ENCODE results near the gene ANKS6. TPM values are rescaled to one million over a fixed set of nuclear protein-coding genes. Genes with fewer than 3 reads are reported as not detected.

Gene ANKS6
- total RNA-seq, 4 donors from 2014 or later, result 18.3 to 35.9 (median 29.3) TPM

- TF ChIP-seq POLR2AphosphoS5 (IDR thresholded peaks at IDR 0.05) (no peak), POLR2A (IDR thresholded peaks at IDR 0.05) (no peak), CTCF (IDR thresholded peaks at IDR 0.05) (no peak), EP300 (IDR thresholded peaks at IDR 0.05; ENCODE audit: low read depth) (no peak)
- DNase-seq, result no peak
- Histone ChIP-seq H3K4me1 (no peaks in the 10 kb centered on the region), H3K4me3 (no peak overlapping the region), H3K9me3 (no peaks in the 10 kb centered on the region), H3K27ac (no peak overlapping the region), H3K36me3 (peaks cover 0 to 11% (median 0%) of the 10 kb centered on the region in 4 donors), H3K27me3 (no peaks in the 10 kb centered on the region)
- intact Hi-C loops (cut with DNase I; ENCODE audit: low total_unique reads), result no loop called here
- in situ Hi-C loops (cut with MboI; ENCODE audit: low pct_ligation_motif_present in 1 of 4, low pct_unique_long_range_greater_than_20kb in 1 of 4, low sequenced_read_pairs in 3 of 4), result no loop called here
- WGBS, 2 donors (ENCODE audit: low coverage in 1 of 2), result 71 to 93% methylated on average over 1 of the region's 1 CpG
Observed at GRCh38 chr9:98765256-98765655, 31.1 kb downstream of the ANKS6 start.

GRCh38 chr9:98763986-98764745 is 32.2 kb downstream of the ANKS6 start:
- no peaks in the 10 kb centered on the region for H3K27me3 ChIP-seq
- H3K27ac ChIP-seq, result no peak overlapping the region
- H3K4me3 ChIP-seq, result no peak overlapping the region
- H3K36me3 ChIP-seq, result peaks cover 0 to 11% (median 4%) of the 10 kb centered on the region in 4 donors
- intact Hi-C loops (cut with DNase I; ENCODE audit: low total_unique reads) (no loop called here), in situ Hi-C loops (cut with MboI; ENCODE audit: low pct_ligation_motif_present in 1 of 4, low pct_unique_long_range_greater_than_20kb in 1 of 4, low sequenced_read_pairs in 3 of 4) (no loop called here)
- H3K4me1 ChIP-seq, result no peaks in the 10 kb centered on the region
- no peak for DNase-seq
- TF ChIP-seq POLR2A (IDR thresholded peaks at IDR 0.05), result no peak
- TF ChIP-seq CTCF (IDR thresholded peaks at IDR 0.05), result no peak
- no peak for TF ChIP-seq POLR2AphosphoS5 (IDR thresholded peaks at IDR 0.05)
- TF ChIP-seq EP300 (IDR thresholded peaks at IDR 0.05; ENCODE audit: low read depth), result no peak
- WGBS, 2 donors (ENCODE audit: low coverage in 1 of 2), result 92 to 93% methylated on average over 3 of the region's 3 CpGs
- no peaks in the 10 kb centered on the region for H3K9me3 ChIP-seq

- Histone ChIP-seq H3K4me3 (no peak overlapping the region), H3K36me3 (peaks cover 0 to 10% (median 5%) of the 10 kb centered on the region in 4 donors), H3K27ac (no peak overlapping the region), H3K27me3 (no peaks in the 10 kb centered on the region), H3K4me1 (no peaks in the 10 kb centered on the region), H3K9me3 (no peaks in the 10 kb centered on the region)
- intact Hi-C loops (cut with DNase I; ENCODE audit: low total_unique reads) (no loop called here), in situ Hi-C loops (cut with MboI; ENCODE audit: low pct_ligation_motif_present in 1 of 4, low pct_unique_long_range_greater_than_20kb in 1 of 4, low sequenced_read_pairs in 3 of 4) (no loop called here)
- no peak for DNase-seq
- TF ChIP-seq POLR2AphosphoS5 (IDR thresholded peaks at IDR 0.05), result no peak
- no peak for TF ChIP-seq POLR2A (IDR thresholded peaks at IDR 0.05)
- no peak for TF ChIP-seq EP300 (IDR thresholded peaks at IDR 0.05; ENCODE audit: low read depth)
- TF ChIP-seq CTCF (IDR thresholded peaks at IDR 0.05), result no peak
Observed at GRCh38 chr9:98760231-98760630, 36.1 kb downstream of the ANKS6 start.

- intact Hi-C loops (cut with DNase I; ENCODE audit: low total_unique reads), result no loop called here
- in situ Hi-C loops (cut with MboI; ENCODE audit: low pct_ligation_motif_present in 1 of 4, low pct_unique_long_range_greater_than_20kb in 1 of 4, low sequenced_read_pairs in 3 of 4), result no loop called here
- no peak overlapping the region for H3K27ac ChIP-seq
- no peak for TF ChIP-seq POLR2AphosphoS5 (IDR thresholded peaks at IDR 0.05)
- TF ChIP-seq POLR2A (IDR thresholded peaks at IDR 0.05), result no peak
- no peak for TF ChIP-seq EP300 (IDR thresholded peaks at IDR 0.05; ENCODE audit: low read depth)
- no peak for TF ChIP-seq CTCF (IDR thresholded peaks at IDR 0.05)
- no peaks in the 10 kb centered on the region for H3K9me3 ChIP-seq
- DNase-seq, result no peak
- peaks cover 0 to 24% (median 5%) of the 10 kb centered on the region in 4 donors for H3K36me3 ChIP-seq
- H3K4me3 ChIP-seq, result no peak overlapping the region
- H3K27me3 ChIP-seq, result no peaks in the 10 kb centered on the region
- H3K4me1 ChIP-seq, result no peaks in the 10 kb centered on the region
- WGBS, 2 donors (ENCODE audit: low coverage in 1 of 2), result 95 to 100% methylated on average over 1 to 6 of the region's 6 CpGs
Observed at GRCh38 chr9:98755006-98755618, 41.2 kb downstream of the ANKS6 start.

Measured in transverse colon (tissue), 4 donors.